CD4-positive, alpha-beta T cell treated with Interleukin-1 beta for 1 hour (primary cell): ENCODE results near the gene ELOB.

Experiments
- DNase-seq, 2 donors: peaks; one replicate each; pipeline ENCODE4 v3.0.0-alpha.2; 2020 to 2022

The ELOB gene

GRCh38 chr16:2809149-2809760 lies 32.2 kb upstream of the ELOB start:
- DNase-seq, result no peak

- DNase-seq, result no peak
These were observed 31.1 kb upstream of the ELOB start for GRCh38 chr16:2808181-2808580.

DNA sequence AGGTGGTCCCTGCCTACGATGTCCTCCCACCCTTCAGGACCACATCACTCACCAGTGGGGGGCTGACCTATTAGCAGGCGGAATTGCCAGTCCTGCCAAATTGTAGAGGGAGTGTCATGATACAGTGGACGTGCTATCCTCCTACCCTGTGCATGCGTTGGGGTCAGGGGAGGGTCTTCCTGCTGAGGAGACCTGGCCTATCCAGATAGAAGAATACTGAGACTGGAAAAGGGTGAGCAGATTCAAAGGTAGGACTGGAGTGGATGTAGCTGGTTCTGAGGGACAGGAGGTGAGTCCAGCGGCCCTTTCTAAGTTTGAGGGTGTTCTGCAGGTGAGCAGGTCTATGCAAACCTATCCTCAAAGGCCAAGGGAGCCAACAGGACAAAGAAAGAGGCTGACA lies 29.2 kb upstream of the ELOB start:
- no peak for DNase-seq

GRCh38 chr16:2804728-2805127 lies 27.6 kb upstream of the ELOB start:
- no peak for DNase-seq

DNA sequence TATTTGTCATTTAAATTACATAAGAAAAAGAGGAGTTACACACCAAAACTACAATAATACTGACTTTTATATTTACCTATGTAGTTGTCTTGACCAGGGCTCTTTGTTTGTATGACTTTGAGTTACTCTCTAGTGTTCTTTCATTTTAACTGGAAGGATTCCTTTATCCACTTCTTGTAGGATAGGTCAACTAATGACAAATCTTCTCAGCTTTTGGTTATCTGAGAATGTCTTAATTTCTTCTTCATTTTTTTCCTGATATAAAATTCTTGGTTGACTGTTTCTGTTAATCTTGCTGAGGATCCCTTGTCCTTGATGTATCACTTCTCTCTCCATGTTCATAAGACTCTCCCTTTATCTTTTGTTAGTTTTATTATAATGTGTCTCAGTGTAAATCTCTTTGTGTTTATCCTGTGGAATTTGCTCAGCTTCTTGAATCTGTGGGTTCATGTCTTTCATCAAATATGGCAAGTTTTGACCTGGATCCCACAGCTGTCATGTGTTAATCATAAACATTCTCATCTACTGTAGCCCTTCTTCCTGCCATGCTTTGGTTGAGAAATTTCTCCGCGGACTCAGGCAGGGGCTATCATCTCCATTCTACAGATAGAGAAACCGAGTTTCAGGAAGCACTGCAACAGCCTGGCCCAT lies 26.6 kb upstream of the ELOB start:
- DNase-seq, result no peak

DNA sequence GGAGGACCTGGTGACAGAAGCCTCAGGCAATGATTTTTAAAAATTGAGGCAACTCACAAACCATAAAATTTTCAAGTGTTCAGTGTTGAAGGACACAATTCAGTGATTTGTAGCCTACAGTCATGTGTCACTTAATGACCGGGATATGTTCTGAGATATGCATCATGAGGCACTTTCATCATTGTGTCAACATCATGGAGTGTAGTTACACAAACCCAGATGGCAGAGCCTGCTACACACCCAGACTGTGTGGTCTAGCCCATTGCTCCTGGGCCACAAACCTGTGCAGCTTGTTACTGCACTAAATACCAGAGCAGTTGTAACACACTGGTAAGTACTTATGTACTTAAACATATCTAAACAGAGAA lies 22.8 kb upstream of the ELOB start:
- no peak for DNase-seq

DNA sequence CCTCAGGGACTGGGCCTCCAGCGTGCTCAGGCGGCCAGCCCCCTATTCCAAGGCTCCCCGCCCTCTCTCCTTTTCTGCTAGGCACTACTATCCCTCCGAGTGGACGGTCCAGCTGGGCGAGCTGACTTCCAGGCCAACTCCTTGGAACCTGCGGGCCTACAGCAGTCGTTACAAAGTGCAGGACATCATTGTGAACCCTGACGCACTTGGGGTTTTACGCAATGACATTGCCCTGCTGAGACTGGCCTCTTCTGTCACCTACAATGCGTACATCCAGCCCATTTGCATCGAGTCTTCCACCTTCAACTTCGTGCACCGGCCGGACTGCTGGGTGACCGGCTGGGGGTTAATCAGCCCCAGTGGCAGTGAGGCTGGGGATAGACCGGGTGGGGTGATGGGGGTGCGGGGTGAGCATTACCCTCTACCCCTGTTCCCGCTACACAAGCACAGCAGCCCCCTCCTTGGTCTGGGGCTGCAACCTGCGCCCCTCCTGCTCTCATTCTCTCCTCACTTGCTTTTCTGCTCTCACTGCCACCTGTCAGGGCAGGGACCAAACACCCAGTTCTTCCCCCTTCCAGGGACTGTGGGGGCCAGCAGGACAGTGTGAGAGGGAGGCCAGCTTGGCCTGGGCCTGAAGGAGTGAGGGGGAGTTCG lies 22.3 kb upstream of the ELOB start:
- no peak for DNase-seq

DNA sequence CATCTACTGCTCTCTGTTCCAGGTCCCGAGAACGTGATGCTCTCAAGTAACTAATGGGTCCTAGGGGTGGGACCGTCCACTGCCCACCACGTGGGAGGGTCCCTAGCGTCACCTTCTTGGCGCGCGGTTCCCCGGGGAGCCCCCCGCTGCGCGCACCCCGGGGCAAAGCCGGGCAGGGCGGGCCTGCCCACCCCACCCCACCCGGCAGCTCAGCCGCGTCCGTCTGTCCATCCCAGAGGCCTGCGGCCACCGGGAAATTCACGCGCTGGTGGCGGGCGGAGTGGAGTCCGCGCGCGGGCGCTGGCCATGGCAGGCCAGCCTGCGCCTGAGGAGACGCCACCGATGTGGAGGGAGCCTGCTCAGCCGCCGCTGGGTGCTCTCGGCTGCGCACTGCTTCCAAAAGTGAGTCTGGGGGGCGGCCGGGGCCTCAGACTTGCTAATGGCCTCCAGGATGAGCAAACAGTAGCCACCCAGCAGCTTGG lies 21.7 kb upstream of the ELOB start:
- DNase-seq, result no peak

DNA sequence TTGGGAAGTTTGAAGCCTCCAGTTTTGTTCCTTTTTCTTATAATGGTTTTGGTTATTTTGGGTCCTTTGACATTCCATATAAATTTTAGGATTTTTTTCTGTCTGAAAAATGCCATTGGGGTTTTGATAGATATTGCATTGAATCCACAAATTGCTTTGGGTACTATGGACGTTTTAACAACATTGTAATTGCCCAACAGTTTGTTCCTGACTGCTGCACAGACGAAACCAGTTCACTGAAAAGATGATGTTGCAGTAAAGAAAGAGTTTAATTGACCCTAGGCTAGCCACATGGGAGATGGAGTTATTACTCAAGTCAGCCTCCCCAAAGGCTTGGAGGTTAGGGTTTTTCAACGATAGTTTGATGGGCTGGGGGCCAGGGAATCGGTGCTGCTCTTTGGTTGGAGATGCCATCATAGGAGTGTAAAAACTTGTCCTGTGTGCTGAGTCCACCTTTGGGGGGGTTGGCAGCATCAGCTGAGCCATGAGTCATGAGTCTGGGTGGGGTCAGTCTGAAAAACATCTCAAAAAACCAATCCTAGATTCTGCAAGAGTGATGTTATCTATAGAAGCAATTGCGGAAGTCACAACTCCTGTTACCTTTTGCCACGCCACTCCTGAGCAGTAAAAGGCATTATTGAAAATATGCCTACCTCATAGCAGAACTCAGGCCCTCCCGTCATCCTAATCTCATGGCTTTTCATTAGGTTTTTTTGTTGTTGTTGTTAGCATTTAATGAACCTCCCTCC lies 18.5 kb upstream of the ELOB start:
- no peak for DNase-seq

DNA sequence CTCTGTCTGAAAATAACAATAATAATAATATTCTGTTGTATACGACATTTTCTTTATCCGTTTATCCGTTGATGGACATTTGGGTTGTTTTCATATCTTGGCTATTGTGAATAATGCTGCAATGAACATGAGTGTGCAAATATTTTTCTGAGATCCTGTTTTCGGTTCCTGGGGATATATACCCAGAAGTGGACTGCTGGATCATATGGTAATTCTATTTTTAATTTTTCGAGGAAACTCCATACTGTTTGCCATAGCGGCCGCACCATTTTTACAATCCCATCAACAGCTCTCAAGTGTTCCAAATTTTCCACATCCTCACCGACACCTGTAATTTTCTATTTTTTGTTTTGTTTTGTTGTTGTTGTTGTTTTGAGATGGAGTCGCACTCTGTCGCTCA lies 15.9 kb upstream of the ELOB start:
- no peak for DNase-seq

- no peak for DNase-seq
These were observed 14.1 kb upstream of the ELOB start for GRCh38 chr16:2791174-2791573.

DNA sequence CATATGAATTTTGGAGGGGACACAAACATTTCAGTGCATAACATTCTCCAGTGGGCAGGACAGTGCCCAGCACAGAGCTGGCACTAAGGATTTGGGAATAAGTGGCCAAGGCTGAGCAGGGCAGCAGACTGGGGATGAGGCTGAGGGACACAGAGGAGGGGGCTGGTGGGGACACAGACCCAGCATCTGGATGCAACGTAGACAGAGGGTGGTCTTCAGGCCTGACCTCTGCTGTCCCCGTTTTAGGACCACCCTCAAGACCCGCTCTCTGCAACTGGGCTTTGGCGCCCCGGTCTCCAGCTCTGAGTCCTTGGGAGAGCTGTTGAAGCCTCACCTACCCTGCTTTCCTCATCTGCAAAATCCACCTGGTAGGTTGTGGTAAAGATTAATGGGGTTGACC lies 13.6 kb upstream of the ELOB start:
- DNase-seq, result no peak

- no peak for DNase-seq
These were observed 10.9 kb upstream of the ELOB start for GRCh38 chr16:2787961-2788360.

DNA sequence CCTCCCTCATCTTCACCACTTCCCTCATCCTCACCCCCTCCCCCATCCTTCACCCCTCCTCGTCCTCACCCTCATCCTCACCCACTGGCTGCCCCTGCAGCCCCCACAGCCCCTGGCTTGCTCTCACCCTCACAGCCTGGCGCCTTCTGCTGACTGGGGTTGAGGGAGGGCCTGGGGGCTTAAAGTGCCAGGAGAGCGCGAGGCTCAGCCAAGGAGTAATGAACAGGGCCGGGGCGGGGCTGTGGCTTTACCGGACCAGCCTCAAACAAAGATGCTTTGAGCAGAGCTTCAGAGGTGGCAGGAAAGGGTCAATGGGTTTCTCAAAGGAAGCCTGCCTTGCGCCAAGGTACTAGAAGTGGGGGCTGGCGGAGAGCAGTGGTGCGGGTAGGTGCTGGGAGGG lies 10.3 kb upstream of the ELOB start, which contains the start of gene PRSS33:
Gene PRSS33, minus strand, starts transcription at position 155 of the 400 bp plus-strand sequence. CDS start 1,013 bp downstream, outside the sequence.
- DNase-seq, result no peak

- no peak for DNase-seq
These were observed 9.7 kb upstream of the ELOB start for GRCh38 chr16:2786826-2787151.

DNA sequence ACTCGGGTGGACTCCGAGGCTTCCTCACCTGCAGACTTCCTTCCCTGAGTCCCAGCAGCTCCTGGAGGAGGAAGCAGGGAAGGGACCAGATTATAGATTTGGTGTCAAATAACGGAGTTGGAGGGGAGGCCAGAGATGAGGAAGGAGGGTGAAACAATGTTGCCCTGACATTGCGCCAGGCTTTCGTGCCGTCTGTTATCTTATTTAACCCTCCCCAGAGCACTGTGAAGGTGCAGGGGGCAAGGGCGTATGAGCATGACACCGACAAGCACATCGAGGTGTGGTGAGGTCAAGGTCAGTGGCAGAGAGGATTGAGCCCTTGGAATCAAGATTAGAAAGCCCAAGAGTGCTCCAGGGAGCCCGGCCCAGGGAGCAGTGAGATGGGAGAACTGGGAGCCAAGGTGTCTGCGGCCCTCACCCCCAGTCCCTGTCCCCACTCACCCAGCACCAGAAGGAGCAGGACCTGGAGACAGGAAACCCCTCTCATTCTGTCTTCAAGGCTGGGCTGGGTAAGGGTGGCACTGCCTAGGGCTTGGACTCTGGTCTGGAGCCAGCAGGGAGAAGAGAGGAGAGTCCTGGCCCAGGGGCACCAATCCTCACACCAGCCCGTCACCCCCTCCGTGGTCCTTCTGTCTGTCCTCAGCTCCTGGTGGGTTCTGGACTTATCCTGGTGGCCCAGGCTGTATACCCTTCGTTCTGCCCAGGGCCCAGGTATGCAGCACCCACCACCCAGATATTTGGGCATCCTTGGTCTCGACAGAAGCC lies 9.2 kb upstream of the ELOB start:
- DNase-seq, result no peak

- DNase-seq, result peak in 1 of 2 donors; percentile 36
These were observed 8.3 kb upstream of the ELOB start for GRCh38 chr16:2785101-2785991.

- no peak for DNase-seq
These were observed 7.4 kb upstream of the ELOB start for GRCh38 chr16:2784358-2785100.

- no peak for DNase-seq
These were observed 6.7 kb upstream of the ELOB start for GRCh38 chr16:2783581-2784357.
